CD4-positive, alpha-beta T cell (primary cell): ENCODE measurements around the gene TRAF5. TPM values are rescaled to one million over a fixed set of nuclear protein-coding genes. Genes with fewer than 3 reads are reported as not detected.

Experiments used
- ATAC-seq: fragments of 200-7000 bp; cut with Tn5 transposase; one replicate; pipeline ENCODE4 v1.10.0; 2022; ENCODE audit warnings: mild to moderate bottlenecking; ENCODE audit not compliant: poor library complexity
- CTCF ChIA-PET: fragments of 350-600 bp; sonication (Branson Sonifier 250); formaldehyde crosslinking; loops from one replicate; lab custom pipeline; 2021; ENCODE audit warnings: antibody characterized with exemption, inconsistent platforms; lab: Charles Lee
- POLR2A ChIA-PET: fragments of 350-600 bp; sonication (Branson Sonifier 250); formaldehyde crosslinking; loops from one replicate; lab custom pipeline; 2021; ENCODE audit warnings: antibody characterized with exemption, inconsistent platforms; lab: Charles Lee
- DNase-seq, 14 experiments: peaks; one replicate each; pipeline ENCODE4 v3.0.0-alpha.2; 2013 to 2020; ENCODE audit warnings: mixed read lengths in 2 of 14
- H3K27ac ChIP-seq, 2 donors: one replicate each; pipeline versions ENCODE4 v1.5.1 to v1.7.0; 2013; ENCODE audit warnings: low read length in 2 of 2, low read depth in 1 of 2, mild to moderate bottlenecking in 1 of 2
- H3K27me3 ChIP-seq, 2 experiments: 1 replicate in 1 of 2; 2 replicates in 1 of 2; pipeline versions ENCODE4 v1.6.1 to v1.7.0; 2013; ENCODE audit warnings: low read length in 2 of 2, control low read depth in 1 of 2, mild to moderate bottlenecking in 1 of 2, moderate library complexity in 1 of 2; ENCODE audit not compliant: insufficient read depth in 2 of 2, control insufficient read depth in 1 of 2
- H3K36me3 ChIP-seq: one replicate; pipeline ENCODE4 v1.6.1; 2013; ENCODE audit warnings: low read length, control low read depth; ENCODE audit not compliant: insufficient read depth
- H3K4me1 ChIP-seq: one replicate; pipeline ENCODE4 v1.6.1; 2013; ENCODE audit warnings: low read length, control low read depth; ENCODE audit not compliant: insufficient read depth
- H3K4me3 ChIP-seq: one replicate; pipeline ENCODE4 v1.5.1; 2013; ENCODE audit warnings: mild to moderate bottlenecking, low read length, moderate library complexity
- H3K9me3 ChIP-seq, 2 experiments: 1 replicate in 1 of 2; 2 replicates in 1 of 2; pipeline versions ENCODE4 v1.6.1 to v1.7.0; 2013; ENCODE audit warnings: low read length in 2 of 2, mild to moderate bottlenecking in 2 of 2, control low read depth in 1 of 2, moderate library complexity in 1 of 2; ENCODE audit not compliant: control insufficient read depth in 1 of 2, insufficient read depth in 1 of 2
- H3K27ac Mint-ChIP-seq: one replicate; pipeline ENCODE4 v1.8.0; 2020; ENCODE audit warnings: mixed read lengths
- H3K27me3 Mint-ChIP-seq: one replicate; pipeline ENCODE4 v1.8.0; 2021; ENCODE audit warnings: mixed read lengths
- H3K36me3 Mint-ChIP-seq: one replicate; pipeline ENCODE4 v1.8.0; 2021; ENCODE audit warnings: low read depth, mixed read lengths
- H3K4me1 Mint-ChIP-seq: one replicate; pipeline ENCODE4 v1.8.0; 2021; ENCODE audit warnings: low read depth, mixed read lengths
- H3K4me3 Mint-ChIP-seq: one replicate; pipeline ENCODE4 v1.8.0; 2020; ENCODE audit warnings: mild to moderate bottlenecking, mixed read lengths
- H3K9me3 Mint-ChIP-seq: one replicate; pipeline ENCODE4 v1.8.0; 2020; ENCODE audit warnings: mixed read lengths
- intact Hi-C, 2 experiments: fragments of 100-400 bp; cut with DNase I in 1 of 2; cut with micrococcal nuclease in 1 of 2; formaldehyde crosslinking; loops; one replicate each; pipeline versions ENCODE4 v1.15.1 to v1.9.0; 2023 to 2025; cut with DNase I, micrococcal nuclease
- total RNA-seq, 174 experiments: library from RNA in 2 of 174; stranded (reverse) in 2 of 174; gene quantifications; one replicate each; pipeline ENCODE4 v1.2.3 and lab custom pipeline; 2021 to 2026
- TF ChIP-seq, protein P1 (sequence below): fragments of 200-600 bp; IDR thresholded peaks from one replicate; pipeline ENCODE4 v1.8.0; 2022; ENCODE audit warnings: antibody characterized with exemption, mild to moderate bottlenecking

The TRAF5 gene
- total RNA-seq, 2 experiments from 2014 or later = 21.9 to 23.2 TPM

- Mint-ChIP-seq H3K27me3 (no peaks in the 10 kb centered on the region), H3K4me3 (no peak overlapping the region), H3K27ac (peak overlapping the region; percentile 47), H3K4me1 (peaks cover 29% of the 10 kb centered on the region), H3K36me3 (peaks cover 42% of the 10 kb centered on the region), H3K9me3 (no peaks in the 10 kb centered on the region)
- H3K27me3 ChIP-seq = no peaks in the 10 kb centered on the region
- CTCF ChIA-PET = no interaction called here
- no peak overlapping the region for H3K27ac ChIP-seq
- H3K9me3 ChIP-seq = no peaks in the 10 kb centered on the region
- H3K4me1 ChIP-seq = peaks cover 4% of the 10 kb centered on the region
- DNase-seq (no peak), ATAC-seq (no peak)
- intact Hi-C loops = loop anchor here in 1 of 2 experiments (5.0 to 10.0 kb wide), 2 partner anchors 53 to 205 kb away; partner anchors contain the start of gene TRAF5
- POLR2A ChIA-PET = interaction anchor here (0.6 kb wide), 1 partner anchor 9 kb away, joined by 3 read pairs; no protein-coding TSS in a partner anchor
- TF ChIP-seq, protein P1, sequence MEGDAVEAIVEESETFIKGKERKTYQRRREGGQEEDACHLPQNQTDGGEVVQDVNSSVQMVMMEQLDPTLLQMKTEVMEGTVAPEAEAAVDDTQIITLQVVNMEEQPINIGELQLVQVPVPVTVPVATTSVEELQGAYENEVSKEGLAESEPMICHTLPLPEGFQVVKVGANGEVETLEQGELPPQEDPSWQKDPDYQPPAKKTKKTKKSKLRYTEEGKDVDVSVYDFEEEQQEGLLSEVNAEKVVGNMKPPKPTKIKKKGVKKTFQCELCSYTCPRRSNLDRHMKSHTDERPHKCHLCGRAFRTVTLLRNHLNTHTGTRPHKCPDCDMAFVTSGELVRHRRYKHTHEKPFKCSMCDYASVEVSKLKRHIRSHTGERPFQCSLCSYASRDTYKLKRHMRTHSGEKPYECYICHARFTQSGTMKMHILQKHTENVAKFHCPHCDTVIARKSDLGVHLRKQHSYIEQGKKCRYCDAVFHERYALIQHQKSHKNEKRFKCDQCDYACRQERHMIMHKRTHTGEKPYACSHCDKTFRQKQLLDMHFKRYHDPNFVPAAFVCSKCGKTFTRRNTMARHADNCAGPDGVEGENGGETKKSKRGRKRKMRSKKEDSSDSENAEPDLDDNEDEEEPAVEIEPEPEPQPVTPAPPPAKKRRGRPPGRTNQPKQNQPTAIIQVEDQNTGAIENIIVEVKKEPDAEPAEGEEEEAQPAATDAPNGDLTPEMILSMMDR = no peak
- H3K4me3 ChIP-seq = no peak overlapping the region
- H3K36me3 ChIP-seq = peaks cover 40% of the 10 kb centered on the region
Measured at GRCh38 chr1:211377539-211378450, 51.2 kb downstream of the TRAF5 start.

GRCh38 chr1:211378844-211379243 is 52.2 kb downstream of the TRAF5 start:
- POLR2A ChIA-PET = no interaction called here
- H3K4me3 Mint-ChIP-seq = no peak overlapping the region
- CTCF ChIA-PET = interaction anchor here (0.7 kb wide), 1 partner anchor 97 kb away, joined by 3 read pairs; no protein-coding TSS in a partner anchor

DNA sequence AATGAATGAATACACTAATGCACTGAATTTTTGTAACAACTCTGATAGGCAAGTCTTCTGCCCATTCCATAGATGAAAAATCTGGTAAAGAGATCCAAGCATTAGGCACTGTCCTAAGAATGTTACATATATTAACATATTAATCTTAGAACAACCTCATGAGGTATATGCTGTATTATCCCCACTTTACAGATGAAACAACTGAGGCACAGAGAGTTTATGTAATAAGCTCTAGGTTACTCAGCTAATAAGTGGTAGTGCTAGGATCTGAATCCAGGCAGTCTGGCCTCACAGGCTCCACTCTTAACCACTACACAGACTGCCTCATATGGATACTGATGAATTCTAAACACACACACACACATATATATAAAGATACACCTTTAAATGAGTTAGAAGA is 52.8 kb downstream of the TRAF5 start:
- Histone ChIP-seq H3K36me3 (peaks cover 25% of the 10 kb centered on the region), H3K9me3 (no peaks in the 10 kb centered on the region), H3K4me3 (no peak overlapping the region), H3K27ac (no peak overlapping the region), H3K4me1 (peaks cover 8% of the 10 kb centered on the region), H3K27me3 (no peaks in the 10 kb centered on the region)
- H3K27me3 Mint-ChIP-seq = no peaks in the 10 kb centered on the region
- H3K4me1 Mint-ChIP-seq = peaks cover 40% of the 10 kb centered on the region
- DNase-seq (no peak), ATAC-seq (no peak)
- TF ChIP-seq, protein P1 = no peak
- peak overlapping the region; percentile 57 for H3K4me3 Mint-ChIP-seq
- no peaks in the 10 kb centered on the region for H3K9me3 Mint-ChIP-seq
- CTCF ChIA-PET = no interaction called here
- POLR2A ChIA-PET = no interaction called here
- H3K27ac Mint-ChIP-seq = peak overlapping the region; percentile 86
- intact Hi-C loops = loop anchor here in 1 of 2 experiments (5.0 to 10.0 kb wide), 2 partner anchors 55 to 203 kb away; partner anchors contain the start of gene TRAF5
- H3K36me3 Mint-ChIP-seq = peaks cover 33% of the 10 kb centered on the region

More at GRCh38 chr1:211378844-211379243, 52.2 kb downstream of the TRAF5 start:
- ATAC-seq = no peak
- peaks cover 31% of the 10 kb centered on the region for H3K36me3 ChIP-seq
- H3K9me3 Mint-ChIP-seq = no peaks in the 10 kb centered on the region
- TF ChIP-seq, protein P1 = no peak
- peaks cover 8% of the 10 kb centered on the region for H3K4me1 ChIP-seq
- peak overlapping the region; percentile 86 for H3K27ac Mint-ChIP-seq
- intact Hi-C loops = loop anchor here in 1 of 2 experiments (5.0 to 10.0 kb wide), 2 partner anchors 54 to 203 kb away; partner anchors contain the start of gene TRAF5
- no peaks in the 10 kb centered on the region for H3K27me3 Mint-ChIP-seq
- H3K9me3 ChIP-seq = no peaks in the 10 kb centered on the region
- no peak overlapping the region for H3K4me3 ChIP-seq
- peaks cover 39% of the 10 kb centered on the region for H3K36me3 Mint-ChIP-seq
- H3K27me3 ChIP-seq = no peaks in the 10 kb centered on the region
- DNase-seq = no peak
- no peak overlapping the region for H3K27ac ChIP-seq
- peaks cover 39% of the 10 kb centered on the region for H3K4me1 Mint-ChIP-seq
